Spinal cord (tissue), 10 donors: ENCODE measurements around the gene RAF1. TPM values are rescaled to one million over a fixed set of nuclear protein-coding genes. Genes with fewer than 3 reads are reported as not detected.
A peak's percentile ranks its signal among the peaks of the same experiment; 100 is the strongest.
"Not testable (repeated sequence)": the region's sequence is repeated elsewhere in the genome, so short reads cannot be mapped to it uniquely, and the experiment has no call there.

Experiments used
- DNase-seq, 6 donors: peaks; one replicate each; pipeline versions ENCODE4 v3.0.0 to v3.0.0-alpha.2; 2013 to 2015; ENCODE audit warnings: low spot score in 6 of 6, low read depth in 4 of 6
- H3K27ac ChIP-seq: one replicate; pipeline ENCODE4 v1.5.1; 2013; ENCODE audit warnings: low read depth, low read length, control low read depth
- H3K27me3 ChIP-seq: one replicate; pipeline ENCODE4 v1.6.1; 2013; ENCODE audit warnings: low read length; ENCODE audit not compliant: control insufficient read depth, insufficient read depth
- H3K36me3 ChIP-seq: one replicate; pipeline ENCODE4 v1.6.1; 2013; ENCODE audit warnings: low read length; ENCODE audit not compliant: control insufficient read depth, insufficient read depth
- H3K4me1 ChIP-seq: one replicate; pipeline ENCODE4 v1.6.1; 2013; ENCODE audit warnings: low read length; ENCODE audit not compliant: control insufficient read depth, insufficient read depth
- H3K4me3 ChIP-seq: one replicate; pipeline ENCODE4 v1.5.1; 2013; ENCODE audit warnings: low read depth, low read length, control low read depth
- H3K9me3 ChIP-seq: one replicate; pipeline ENCODE4 v1.6.1; 2013; ENCODE audit warnings: low read length; ENCODE audit not compliant: control insufficient read depth, insufficient read depth
- WGBS: methylation state at CpG from one replicate; pipeline ENCODE4 v1.1.5; 2013; ENCODE audit warnings: missing lambda C conversion rate; ENCODE audit not compliant: insufficient coverage; 5-methylcytosine and 5-hydroxymethylcytosine counted together
- polyA plus RNA-seq, 2 donors: library from polyadenylated mRNA; unstranded; fragments of 120-200 nt; gene quantifications; one replicate each; pipeline ENCODE4 v1.2.1, GENCODE V29; 2013; ENCODE audit not compliant: insufficient read length in 2 of 2
- total RNA-seq, 2 donors: library from RNA; depleted of rRNA in 1 of 2; stranded (reverse); fragments of 120-200 nt in 1 of 2; fragments of >200 nt in 1 of 2; gene quantifications; one replicate each; pipeline versions ENCODE4 v1.2.3 to v1.2.4, GENCODE V29; 2013 to 2014
- donor health status: healthy.

The RAF1 gene
- total and polyA plus RNA-seq, 4 donors: 109 to 135 (median 121) TPM

DNA sequence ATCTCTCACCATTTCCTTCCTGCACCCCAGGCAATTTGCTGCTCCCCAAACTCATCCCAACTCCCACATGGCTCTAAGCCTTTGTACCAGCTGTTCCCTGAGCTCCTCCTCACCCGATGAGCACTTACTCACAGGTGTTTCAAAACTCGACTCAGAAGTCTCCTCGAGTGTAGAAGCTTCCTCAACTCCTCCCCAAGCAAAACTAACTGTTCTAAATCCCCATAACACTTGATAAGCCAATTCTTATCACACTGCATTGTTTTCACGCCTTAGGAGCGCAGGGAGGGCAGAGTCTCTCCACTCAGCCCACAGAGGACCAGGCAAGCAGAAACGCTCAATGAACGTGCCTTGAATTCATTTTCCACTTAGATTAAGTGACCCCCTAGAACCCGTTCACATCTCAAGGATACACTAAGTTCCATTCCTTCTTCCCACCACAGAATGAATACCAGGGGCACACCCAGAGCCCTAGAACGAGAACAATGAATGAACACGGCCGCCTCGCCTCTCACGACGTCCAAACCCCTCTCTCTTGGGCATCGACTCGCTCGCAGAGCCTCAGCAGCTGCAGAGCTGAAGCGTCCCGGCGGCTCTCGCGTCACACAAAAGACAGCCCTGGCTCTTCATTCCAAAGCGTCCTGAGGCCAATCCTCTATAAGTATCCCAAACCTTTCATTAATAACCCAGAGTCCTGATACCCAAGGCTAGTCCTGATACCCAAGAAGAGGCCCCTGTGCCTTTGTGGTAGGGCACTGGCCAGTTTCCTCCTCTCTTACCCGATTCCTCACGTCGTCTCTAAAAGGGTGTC lies 1.1 kb downstream of the RAF1 start:
- under 1% methylated on average over 26 of the region's 26 CpGs for WGBS
- Histone ChIP-seq H3K27me3 (no peaks in the 10 kb centered on the region), H3K4me1 (peaks cover 27% of the 10 kb centered on the region), H3K27ac (peak overlapping the region; percentile 98), H3K4me3 (peak overlapping the region; percentile 91), H3K36me3 (no peaks in the 10 kb centered on the region), H3K9me3 (no peaks in the 10 kb centered on the region)
- peak in 4 of 6 donors; percentile 39 to 77 (median 66) for DNase-seq

DNA sequence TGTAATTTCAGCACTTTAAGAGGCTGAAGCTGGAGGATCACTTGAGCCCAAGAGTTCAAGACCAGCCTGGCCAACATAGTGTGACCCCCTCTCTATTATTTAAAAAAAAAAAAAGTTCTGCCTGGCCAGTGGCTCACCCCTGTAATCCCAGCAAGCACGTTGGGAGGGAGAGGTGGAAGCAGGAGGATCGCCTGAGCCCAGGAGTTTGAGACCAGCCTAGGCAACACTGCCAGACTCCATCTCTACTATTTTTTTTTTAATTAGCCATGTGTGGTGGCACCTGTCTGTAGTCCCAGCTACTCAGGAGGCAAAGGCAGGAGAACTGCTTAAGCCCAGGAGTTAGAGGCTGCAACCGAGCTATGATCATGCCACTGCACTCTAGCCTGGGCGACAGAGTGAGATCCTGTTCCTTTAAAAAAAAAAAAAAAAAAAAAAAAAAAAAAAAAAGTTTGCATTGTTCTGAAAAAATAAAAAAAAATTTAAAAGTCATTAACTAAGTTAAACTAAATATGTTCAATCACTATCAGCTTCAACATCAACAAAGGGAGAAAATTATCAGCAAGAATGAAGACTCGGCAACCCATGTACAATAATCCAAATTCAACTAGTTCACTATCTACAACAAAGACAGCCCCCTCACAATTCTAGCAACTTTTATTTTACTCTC lies 1.9 kb downstream of the RAF1 start:
- Histone ChIP-seq H3K9me3 (no peaks in the 10 kb centered on the region), H3K4me3 (peak overlapping the region; percentile 91), H3K4me1 (peaks cover 27% of the 10 kb centered on the region), H3K27me3 (no peaks in the 10 kb centered on the region), H3K36me3 (no peaks in the 10 kb centered on the region), H3K27ac (peak overlapping the region; percentile 98)
- no peak for DNase-seq
- 8% methylated on average over 2 of the region's 5 CpGs for WGBS

GRCh38 chr3:12661375-12661774 lies 2.5 kb downstream of the RAF1 start:
- not testable (repeated sequence) for H3K27ac ChIP-seq, H3K9me3 ChIP-seq, H3K4me3 ChIP-seq, H3K36me3 ChIP-seq, H3K27me3 ChIP-seq, DNase-seq
- WGBS: no CpG with 5 or more reads among the region's 13 CpGs
- peaks cover 27% of the 10 kb centered on the region for H3K4me1 ChIP-seq

DNA sequence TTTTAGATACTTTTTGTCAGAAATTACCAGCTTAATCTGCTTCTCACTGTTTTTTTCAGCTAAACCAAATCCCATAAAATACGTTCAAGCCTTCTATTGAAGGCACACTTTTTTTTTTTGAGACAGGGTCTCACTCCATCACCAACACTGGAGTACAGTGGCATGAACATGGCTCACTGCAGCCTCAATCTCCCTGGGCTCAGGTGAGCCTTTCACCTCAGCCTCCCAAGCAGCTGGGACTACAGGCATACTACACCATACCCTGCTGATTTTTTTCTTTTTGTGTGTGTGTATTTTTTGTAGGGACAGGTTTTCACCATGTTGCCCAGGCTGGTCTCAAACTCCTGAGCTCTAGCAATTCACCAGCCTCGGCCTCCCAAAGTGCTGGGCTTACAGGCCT lies 3.7 kb downstream of the RAF1 start:
- no peak for DNase-seq
- no peaks in the 10 kb centered on the region for H3K9me3 ChIP-seq
- no peaks in the 10 kb centered on the region for H3K36me3 ChIP-seq
- 61% methylated on average over 2 of the region's 2 CpGs for WGBS
- H3K4me3 ChIP-seq: no peak overlapping the region
- no peaks in the 10 kb centered on the region for H3K27me3 ChIP-seq
- H3K27ac ChIP-seq: no peak overlapping the region
- peaks cover 27% of the 10 kb centered on the region for H3K4me1 ChIP-seq

GRCh38 chr3:12659316-12660015 lies 4.5 kb downstream of the RAF1 start:
- WGBS: no CpG with 5 or more reads among the region's 3 CpGs
- Histone ChIP-seq H3K9me3 (no peaks in the 10 kb centered on the region), H3K36me3 (no peaks in the 10 kb centered on the region), H3K4me3 (no peak overlapping the region), H3K27me3 (no peaks in the 10 kb centered on the region), H3K27ac (no peak overlapping the region), H3K4me1 (peaks cover 25% of the 10 kb centered on the region)
- DNase-seq: no peak

DNA sequence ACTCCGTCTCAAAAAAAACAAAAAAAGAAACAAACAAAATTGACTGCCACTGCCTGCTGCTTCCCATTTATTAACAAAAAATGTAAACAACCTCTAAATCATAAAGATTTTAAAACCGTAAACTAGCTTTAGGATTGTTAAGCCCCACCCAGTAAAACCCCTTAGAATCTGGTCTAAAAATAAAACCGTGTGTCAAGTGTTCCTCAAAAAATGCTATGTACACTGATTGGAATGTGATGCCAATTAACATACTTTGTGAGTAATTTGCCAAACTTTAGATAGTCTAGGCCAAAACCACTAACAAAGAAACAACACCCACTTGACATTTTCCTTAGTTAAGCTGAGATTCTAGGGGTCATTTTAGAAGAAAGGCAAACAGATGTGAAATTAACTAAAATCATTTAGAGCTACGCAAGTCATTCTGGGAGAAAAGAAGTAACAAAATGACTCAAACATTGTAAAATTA lies 5.3 kb downstream of the RAF1 start:
- Histone ChIP-seq H3K36me3 (no peaks in the 10 kb centered on the region), H3K9me3 (no peaks in the 10 kb centered on the region), H3K27ac (no peak overlapping the region), H3K27me3 (no peaks in the 10 kb centered on the region), H3K4me1 (peaks cover 33% of the 10 kb centered on the region), H3K4me3 (no peak overlapping the region)
- no peak for DNase-seq
- no CpG with 5 or more reads among the region's 4 CpGs for WGBS

DNA sequence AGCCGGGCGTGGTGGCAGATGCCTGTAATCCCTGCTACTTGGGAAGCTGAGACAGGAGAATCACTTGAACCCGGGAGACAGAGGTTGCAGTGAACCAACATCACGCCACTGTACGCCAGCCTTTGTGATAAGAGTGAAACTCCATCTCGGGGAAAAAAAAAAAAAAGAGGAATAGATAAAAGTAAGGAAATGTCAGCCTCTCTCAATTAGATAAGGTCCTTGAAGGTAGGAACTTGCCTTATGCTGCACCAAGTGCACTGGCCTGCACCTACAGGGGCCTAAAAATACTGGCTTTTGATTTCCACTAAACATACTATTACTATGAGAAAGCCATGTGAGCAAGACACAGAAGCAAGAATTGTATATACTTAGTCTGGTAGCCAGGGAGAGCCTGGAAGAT lies 7.1 kb downstream of the RAF1 start:
- H3K4me1 ChIP-seq: peaks cover 34% of the 10 kb centered on the region
- WGBS: 100% methylated on average over 1 of the region's 6 CpGs
- H3K36me3 ChIP-seq: no peaks in the 10 kb centered on the region
- H3K4me3 ChIP-seq: no peak overlapping the region
- H3K27ac ChIP-seq: no peak overlapping the region
- DNase-seq: no peak
- H3K9me3 ChIP-seq: no peaks in the 10 kb centered on the region
- no peaks in the 10 kb centered on the region for H3K27me3 ChIP-seq

- DNase-seq: no peak
- no peak overlapping the region for H3K27ac ChIP-seq
- H3K27me3 ChIP-seq: no peaks in the 10 kb centered on the region
- no peak overlapping the region for H3K4me3 ChIP-seq
- no peaks in the 10 kb centered on the region for H3K36me3 ChIP-seq
- H3K4me1 ChIP-seq: peaks cover 31% of the 10 kb centered on the region
- H3K9me3 ChIP-seq: no peaks in the 10 kb centered on the region
Measured at GRCh38 chr3:12656193-12656592, 7.7 kb downstream of the RAF1 start.

GRCh38 chr3:12655701-12656100 lies 8.2 kb downstream of the RAF1 start:
- Histone ChIP-seq H3K36me3 (no peaks in the 10 kb centered on the region), H3K9me3 (no peaks in the 10 kb centered on the region), H3K4me1 (peaks cover 30% of the 10 kb centered on the region), H3K27me3 (no peaks in the 10 kb centered on the region), H3K4me3 (no peak overlapping the region), H3K27ac (no peak overlapping the region)
- no CpG with 5 or more reads among the region's 4 CpGs for WGBS
- DNase-seq: no peak
